HG02970 (cell line): ENCODE results near the gene ENTPD6.

Experiments
- ATAC-seq: cut with Tn5 transposase; IDR thresholded peaks from one replicate; pipeline ENCODE4 v1.9.1; 2021; ENCODE audit warnings: mild to moderate bottlenecking, moderate library complexity, moderate number of reproducible peaks; ENCODE audit not compliant: unreplicated experiment, low FRiP score

Gene ENTPD6

DNA sequence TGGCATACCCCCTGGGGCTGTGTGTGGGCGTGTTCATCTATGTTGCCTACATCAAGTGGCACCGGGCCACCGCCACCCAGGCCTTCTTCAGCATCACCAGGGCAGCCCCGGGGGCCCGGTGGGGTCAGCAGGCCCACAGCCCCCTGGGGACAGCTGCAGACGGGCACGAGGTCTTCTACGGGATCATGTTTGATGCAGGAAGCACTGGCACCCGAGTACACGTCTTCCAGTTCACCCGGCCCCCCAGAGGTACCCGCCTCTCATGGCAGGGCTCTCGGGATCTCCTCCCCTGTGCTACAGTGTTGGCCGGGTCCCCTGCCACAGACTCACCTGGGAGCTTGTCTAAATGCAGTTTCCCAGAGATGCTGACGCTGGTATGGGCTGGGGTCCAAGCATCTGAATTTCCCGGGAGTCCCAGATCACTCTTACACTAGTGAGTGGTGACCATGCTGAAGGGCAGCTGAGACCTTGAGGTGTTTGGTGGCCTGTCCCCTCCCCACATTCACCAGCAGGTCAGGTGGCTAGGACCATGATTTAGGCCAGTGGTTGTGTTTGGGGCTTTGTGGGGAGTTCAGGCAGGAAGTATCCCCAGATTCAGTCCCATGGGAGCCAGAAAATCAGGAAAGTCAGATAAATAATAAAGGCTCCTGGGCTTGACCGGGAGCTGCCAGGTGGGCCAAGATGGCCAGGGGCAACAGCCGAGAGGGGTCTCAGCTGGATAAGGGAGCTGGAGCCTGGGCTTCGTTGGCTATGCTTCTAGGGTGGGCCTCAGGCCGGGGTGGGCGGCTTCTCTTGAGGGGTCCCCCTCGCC is 11.8 kb downstream of the ENTPD6 start:
- ATAC-seq: no peak

DNA sequence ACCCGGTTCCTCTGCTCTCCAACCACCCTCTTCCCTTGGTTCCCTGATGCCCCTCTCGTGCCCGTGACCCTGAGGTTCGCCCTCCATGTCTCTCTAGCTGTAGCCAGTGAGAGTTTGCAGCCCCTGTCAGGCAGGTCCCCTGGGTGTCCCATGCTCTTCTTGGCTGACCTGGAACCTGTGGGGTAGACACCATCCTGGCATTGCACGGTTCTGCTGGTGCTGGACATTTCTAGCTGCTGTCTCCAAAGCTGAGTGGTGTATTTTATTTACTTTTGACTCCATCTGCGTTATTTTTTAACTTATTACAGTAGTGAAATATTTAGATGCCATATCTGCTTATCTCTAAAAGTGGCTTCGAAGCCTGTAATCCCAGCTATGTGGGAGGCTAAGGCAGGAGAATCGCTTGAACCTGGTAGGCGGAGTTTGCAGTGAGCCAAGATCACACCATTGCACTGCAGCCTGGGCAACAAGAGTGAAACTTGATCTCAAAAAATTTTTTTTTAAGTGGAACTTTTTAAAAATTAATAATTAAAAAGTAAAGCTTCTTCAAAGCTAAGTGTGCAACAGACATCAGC is 12.5 kb downstream of the ENTPD6 start:
- no peak for ATAC-seq

GRCh38 chr20:25209400-25209799 is 13.9 kb downstream of the ENTPD6 start:
- no peak for ATAC-seq

DNA sequence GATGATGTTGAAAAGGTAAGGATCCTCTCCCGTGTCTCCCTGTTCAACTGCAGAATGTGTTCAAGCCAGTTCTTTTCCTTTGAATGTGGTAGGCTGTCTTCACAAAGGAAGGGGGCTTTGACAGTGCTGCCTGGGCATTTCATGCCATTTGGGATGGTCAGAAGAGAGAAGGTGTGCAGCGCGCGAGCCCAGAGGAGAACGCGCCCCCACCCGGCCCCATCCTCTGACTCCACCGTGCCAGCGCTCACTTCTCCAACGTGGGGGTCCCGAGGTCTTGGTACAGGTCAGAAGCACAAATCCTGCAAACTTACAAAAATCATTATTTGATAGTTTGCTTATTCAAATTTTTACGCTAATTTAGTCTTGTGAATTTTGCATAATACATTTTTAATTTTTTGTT is 14.4 kb downstream of the ENTPD6 start:
- ATAC-seq: no peak

DNA sequence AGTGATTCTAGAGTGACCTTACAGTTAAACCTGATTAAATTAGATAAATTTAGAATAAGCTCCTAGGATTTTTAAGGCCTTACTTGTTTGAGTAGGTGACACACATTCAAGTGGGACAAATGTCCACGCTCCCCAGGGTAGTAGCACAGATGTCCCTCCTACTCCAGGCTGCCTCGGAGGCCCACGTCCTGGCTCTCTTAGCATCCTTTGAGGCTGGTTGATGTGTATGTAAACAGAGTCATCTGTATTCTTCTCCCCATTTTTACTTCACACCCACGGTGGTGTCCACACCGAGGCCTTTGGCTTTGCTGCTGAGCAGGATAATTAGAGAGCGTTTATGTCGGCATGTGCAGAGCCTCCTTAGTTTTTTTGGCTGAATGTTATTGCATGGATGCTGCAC is 15.8 kb downstream of the ENTPD6 start:
- ATAC-seq: no peak

DNA sequence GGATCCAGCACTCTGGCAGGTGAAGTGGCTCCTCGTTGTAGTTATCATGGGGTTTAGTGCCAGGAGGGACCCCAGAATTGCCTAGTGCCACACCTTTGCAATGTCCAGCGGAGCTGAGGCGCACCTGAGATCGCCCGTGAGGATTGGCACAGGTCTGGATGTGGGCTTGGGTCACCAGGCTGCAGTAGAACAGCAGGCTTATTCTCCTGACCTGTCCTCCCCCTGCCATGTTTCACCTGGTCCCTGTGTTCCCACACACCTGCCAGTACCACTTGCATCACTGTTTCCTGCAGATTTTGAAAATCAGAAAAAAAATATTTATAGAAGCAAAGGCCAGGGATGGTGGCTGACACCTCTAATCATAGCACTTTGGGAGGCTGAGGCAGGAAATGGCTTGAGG is 16.7 kb downstream of the ENTPD6 start:
- no peak for ATAC-seq

- no peak for ATAC-seq
Observed at GRCh38 chr20:25213566-25214425, 18.3 kb downstream of the ENTPD6 start.

- no peak for ATAC-seq
Observed at GRCh38 chr20:25214426-25214790, 18.9 kb downstream of the ENTPD6 start.

- ATAC-seq: no peak
Observed at GRCh38 chr20:25214819-25215218, 19.3 kb downstream of the ENTPD6 start.

DNA sequence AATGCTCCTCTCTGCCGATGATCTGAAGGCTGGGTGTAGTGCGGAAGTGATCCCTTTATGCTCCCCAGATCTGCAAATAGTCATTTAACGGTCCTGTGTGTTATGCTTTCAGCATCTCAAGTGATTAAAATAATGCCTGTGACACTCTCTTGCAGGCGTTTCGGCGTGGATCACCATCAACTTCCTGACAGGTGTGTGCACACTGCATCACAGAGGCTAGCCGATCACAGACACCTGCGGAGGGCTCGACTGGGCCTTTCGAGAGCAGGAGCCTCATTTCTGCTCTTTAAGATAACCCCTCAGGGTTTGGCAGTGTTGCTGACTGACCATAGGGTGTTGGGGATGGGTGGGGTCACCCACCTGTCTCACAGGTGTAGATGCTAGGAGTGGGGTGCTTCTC is 20.0 kb downstream of the ENTPD6 start:
- ATAC-seq: no peak

DNA sequence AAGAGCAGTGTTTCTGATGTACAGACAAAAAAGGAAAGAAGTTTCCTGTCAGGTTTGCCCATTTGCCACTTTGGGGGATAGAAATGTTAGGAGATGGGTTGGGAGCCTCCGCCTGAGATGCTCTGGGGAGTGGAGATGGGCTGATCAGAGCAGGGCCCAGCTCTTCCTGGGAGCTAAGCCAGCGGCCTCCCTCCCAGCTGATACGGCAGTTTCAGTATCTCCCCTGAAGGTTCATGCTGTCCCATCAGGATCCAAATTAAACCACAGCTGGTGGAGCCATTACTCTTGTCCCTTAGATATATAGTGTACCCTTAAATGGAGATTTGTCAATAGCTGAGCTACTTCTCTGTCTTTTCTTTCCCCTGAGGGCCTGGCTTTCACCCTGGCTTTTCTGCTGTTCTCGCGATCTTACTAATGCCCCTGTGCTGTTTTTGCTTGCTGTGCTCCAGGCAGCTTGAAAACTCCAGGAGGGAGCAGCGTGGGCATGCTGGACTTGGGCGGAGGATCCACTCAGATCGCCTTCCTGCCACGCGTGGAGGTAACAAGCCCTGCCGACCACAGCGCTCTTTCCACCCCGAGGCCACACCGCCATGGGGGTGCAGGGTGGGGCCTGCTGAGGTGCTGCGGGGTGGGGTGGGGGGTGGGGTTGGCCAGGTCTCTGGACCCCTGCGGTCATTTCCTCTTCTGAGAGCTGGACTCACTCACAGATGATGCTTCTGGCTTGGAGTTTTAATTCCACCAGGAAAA is 20.9 kb downstream of the ENTPD6 start:
- ATAC-seq: no peak

DNA sequence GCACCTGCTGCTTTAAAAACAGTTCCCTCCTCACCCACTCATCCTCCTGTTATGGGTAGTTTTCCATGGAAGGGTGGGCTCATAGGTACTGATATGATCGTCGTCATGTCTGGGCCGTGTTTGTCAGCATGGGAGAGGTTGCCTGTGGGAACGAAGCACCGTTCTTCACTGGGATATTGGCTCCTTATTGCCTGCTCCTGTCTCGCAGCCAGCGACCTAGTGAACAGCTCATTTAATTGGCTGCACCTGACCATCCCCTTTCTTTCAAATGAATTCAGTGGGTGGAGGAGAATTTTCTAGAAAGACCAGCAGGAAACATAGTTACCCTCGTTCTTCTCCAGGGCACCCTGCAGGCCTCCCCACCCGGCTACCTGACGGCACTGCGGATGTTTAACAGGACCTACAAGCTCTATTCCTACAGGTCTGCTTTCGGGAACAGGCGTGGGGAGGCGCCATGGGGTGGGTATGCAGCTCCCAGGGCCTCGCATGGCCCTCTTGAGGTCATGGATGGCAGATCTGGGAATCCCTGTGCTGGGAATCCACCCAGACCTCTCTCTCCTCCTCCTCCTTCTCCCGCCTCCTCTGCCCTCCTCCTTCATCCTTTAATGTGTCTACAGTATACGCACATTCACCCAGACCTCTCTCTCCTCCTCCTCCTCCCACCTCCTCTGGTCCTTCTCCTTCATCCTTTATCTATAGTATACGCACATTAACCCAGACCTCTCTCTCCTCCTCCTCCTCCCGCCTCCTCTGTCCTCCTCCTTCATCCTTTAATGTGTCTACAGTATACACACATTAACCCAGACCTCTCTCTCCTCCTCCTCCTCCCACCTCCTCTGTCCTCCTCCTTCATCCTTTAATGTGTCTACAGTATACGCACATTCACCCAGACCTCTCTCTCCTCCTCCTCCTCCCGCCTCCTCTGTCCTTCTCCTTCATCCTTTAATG is 21.9 kb downstream of the ENTPD6 start:
- ATAC-seq: no peak

DNA sequence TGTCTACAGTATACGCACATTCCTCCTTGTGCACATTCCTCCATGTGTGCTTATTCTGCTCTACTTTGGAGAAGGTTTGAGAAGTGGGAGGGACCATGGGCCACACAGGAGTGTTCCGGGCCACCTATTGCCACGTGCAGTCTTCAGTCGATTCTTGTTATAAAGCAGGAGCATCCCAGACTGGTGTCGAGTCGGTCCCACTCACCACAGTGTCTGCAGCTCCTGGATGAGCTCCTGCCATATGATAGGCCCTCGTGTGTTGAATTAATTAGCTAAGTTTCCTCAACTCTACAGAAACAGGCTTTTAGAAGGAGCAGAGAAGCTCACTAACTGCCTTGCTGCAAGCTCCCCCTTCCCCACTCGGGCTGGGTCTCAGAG is 22.6 kb downstream of the ENTPD6 start:
- ATAC-seq: no peak

GRCh38 chr20:25218492-25218891 is 23.0 kb downstream of the ENTPD6 start:
- no peak for ATAC-seq

GRCh38 chr20:25219365-25219764 is 23.9 kb downstream of the ENTPD6 start:
- ATAC-seq: no peak

GRCh38 chr20:25220021-25220730 is 24.7 kb downstream of the ENTPD6 start:
- no peak for ATAC-seq

DNA sequence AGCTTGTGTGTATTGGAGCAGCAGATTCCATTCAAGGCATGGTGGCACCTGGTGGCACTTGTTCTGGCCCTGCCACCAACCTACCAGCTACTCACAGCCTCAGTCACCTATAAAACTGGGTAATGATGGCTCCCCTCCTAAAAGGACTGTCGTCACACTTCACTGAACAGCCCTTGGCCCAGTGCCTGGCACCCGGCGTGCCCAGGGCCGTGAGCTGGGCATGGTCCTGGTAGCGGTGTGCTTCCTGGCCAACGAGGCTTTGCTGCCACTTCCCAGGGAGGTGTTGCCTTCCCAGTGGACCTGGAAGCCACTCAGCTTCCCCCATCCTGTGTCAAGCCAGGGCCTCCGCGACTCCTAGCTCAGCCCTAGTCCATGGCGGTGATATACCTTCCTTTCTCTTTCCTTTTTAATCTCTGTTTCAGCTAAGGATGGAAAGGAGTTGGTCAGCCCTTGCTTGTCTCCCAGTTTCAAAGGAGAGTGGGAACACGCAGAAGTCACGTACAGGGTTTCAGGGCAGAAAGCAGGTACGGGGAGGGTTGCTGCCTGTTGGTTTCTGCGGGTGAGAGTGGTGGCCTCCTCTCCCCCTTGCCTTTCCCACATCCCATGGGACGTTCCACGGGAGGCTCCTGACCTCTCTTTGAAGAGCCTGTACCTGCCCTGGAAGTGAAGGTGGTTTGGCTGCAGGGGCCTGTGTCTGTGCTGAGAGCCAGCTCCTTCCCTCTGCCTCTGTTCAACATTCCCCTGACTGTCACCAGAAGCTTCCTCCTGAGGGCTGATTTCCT is 25.5 kb downstream of the ENTPD6 start:
- no peak for ATAC-seq
